HG03558 (cell line): ENCODE data around the gene GABRA6.
"Not testable (repeated sequence)": the region's sequence is repeated elsewhere in the genome, so short reads cannot be mapped to it uniquely, and the experiment has no call there.

Experiments
- ATAC-seq: cut with Tn5 transposase; IDR thresholded peaks from one replicate; pipeline ENCODE4 v1.9.1; 2021; ENCODE audit warnings: moderate number of reproducible peaks; ENCODE audit not compliant: unreplicated experiment; ENCODE audit errors: extremely low read depth

GABRA6 gene

GRCh38 chr5:161685461-161685860 lies at the start of gene GABRA6:
GABRA6 (plus strand) TSS chr5:161685721; CDS start chr5:161685990, 269 bp downstream.
- ATAC-seq: no peak

GRCh38 chr5:161637591-161637990 lies 47.9 kb upstream of the GABRA6 start:
- ATAC-seq: no peak

- no peak for ATAC-seq
Observed at GRCh38 chr5:161641444-161641843, 44.1 kb upstream of the GABRA6 start.

- no peak for ATAC-seq
Observed at GRCh38 chr5:161645264-161645663, 40.3 kb upstream of the GABRA6 start.

- ATAC-seq: not testable (repeated sequence)
Observed at GRCh38 chr5:161651926-161652325, 33.6 kb upstream of the GABRA6 start.

GRCh38 chr5:161660806-161661205 lies 24.7 kb upstream of the GABRA6 start:
- ATAC-seq: no peak

GRCh38 chr5:161663431-161663830 lies 22.1 kb upstream of the GABRA6 start:
- no peak for ATAC-seq

- peak; percentile 57 for ATAC-seq
Observed at GRCh38 chr5:161676103-161676502, 9.4 kb upstream of the GABRA6 start.

GRCh38 chr5:161686149-161686548 lies 628 bp downstream of the GABRA6 start:
- no peak for ATAC-seq

- ATAC-seq: no peak
Observed at GRCh38 chr5:161686881-161687280, 1.4 kb downstream of the GABRA6 start.

GRCh38 chr5:161687316-161687715 lies 1.8 kb downstream of the GABRA6 start:
- ATAC-seq: no peak

- ATAC-seq: no peak
Observed at GRCh38 chr5:161691911-161692310, 6.4 kb downstream of the GABRA6 start.

- no peak for ATAC-seq
Observed at GRCh38 chr5:161697001-161697400, 11.5 kb downstream of the GABRA6 start.

GRCh38 chr5:161700065-161700464 lies 14.5 kb downstream of the GABRA6 start:
- ATAC-seq: no peak

- ATAC-seq: no peak
Observed at GRCh38 chr5:161703528-161703927, 18.0 kb downstream of the GABRA6 start.

- no peak for ATAC-seq
Observed at GRCh38 chr5:161707382-161707781, 21.9 kb downstream of the GABRA6 start.

- no peak for ATAC-seq
Observed at GRCh38 chr5:161709239-161709638, 23.7 kb downstream of the GABRA6 start.

GRCh38 chr5:161713042-161713441 lies 27.5 kb downstream of the GABRA6 start:
- ATAC-seq: no peak

- ATAC-seq: no peak
Observed at GRCh38 chr5:161719157-161719556, 33.6 kb downstream of the GABRA6 start.

- no peak for ATAC-seq
Observed at GRCh38 chr5:161720460-161720859, 34.9 kb downstream of the GABRA6 start.

GRCh38 chr5:161734741-161735140 lies 49.2 kb downstream of the GABRA6 start:
- ATAC-seq: no peak

GRCh38 chr5:161740433-161740832 lies 54.9 kb downstream of the GABRA6 start:
- no peak for ATAC-seq

GRCh38 chr5:161744276-161744675 lies 58.8 kb downstream of the GABRA6 start:
- no peak for ATAC-seq
